NCI-H524 treated with DMSO at 0.1 percent for 48 hours (cell line): ENCODE data around the gene ZNF878.
"Not testable (repeated sequence)": the region's sequence is repeated elsewhere in the genome, so short reads cannot be mapped to it uniquely, and the experiment has no call there.

Source experiments
- DNase-seq: peaks from one replicate; lab custom pipeline; 2025; lab: John Stamatoyannopoulos, UW

The ZNF878 gene

GRCh38 chr19:12052497-12053169, at the start of gene ZNF878:
Gene ZNF878 (minus strand): TSS chr19:12052961. CDS start chr19:12052801, 160 bp downstream.
- peak; percentile 81 for DNase-seq

- no peak for DNase-seq
Observed at GRCh38 chr19:12098040-12098439, 45.3 kb upstream of the ZNF878 start.

GRCh38 chr19:12095111-12095790, 42.5 kb upstream of the ZNF878 start:
- no peak for DNase-seq

GRCh38 chr19:12093777-12094176, 41.0 kb upstream of the ZNF878 start:
- no peak for DNase-seq

- DNase-seq: no peak
Observed at GRCh38 chr19:12092956-12093355, 40.2 kb upstream of the ZNF878 start.

GRCh38 chr19:12092065-12092867, 39.5 kb upstream of the ZNF878 start:
- DNase-seq: no peak

GRCh38 chr19:12090807-12091206, 38.0 kb upstream of the ZNF878 start:
- no peak for DNase-seq

GRCh38 chr19:12085074-12085818, 32.5 kb upstream of the ZNF878 start:
- DNase-seq: no peak

GRCh38 chr19:12083336-12083735, 30.6 kb upstream of the ZNF878 start:
- DNase-seq: not testable (repeated sequence)

- DNase-seq: no peak
Observed at GRCh38 chr19:12077375-12077774, 24.6 kb upstream of the ZNF878 start.

GRCh38 chr19:12076331-12076730, 23.6 kb upstream of the ZNF878 start:
- not testable (repeated sequence) for DNase-seq

GRCh38 chr19:12075538-12076139, 22.9 kb upstream of the ZNF878 start:
- no peak for DNase-seq

- peak; percentile 3 for DNase-seq
Observed at GRCh38 chr19:12064590-12065538, 12.1 kb upstream of the ZNF878 start, which contains the start of gene ZNF844. Gene ZNF844 (plus strand): TSS chr19:12064731. CDS start chr19:12064874, 143 bp downstream.

GRCh38 chr19:12055784-12056183, 3.0 kb upstream of the ZNF878 start:
- no peak for DNase-seq

- DNase-seq: no peak
Observed at GRCh38 chr19:12052091-12052496, 667 bp downstream of the ZNF878 start.

GRCh38 chr19:12047868-12048267, 4.9 kb downstream of the ZNF878 start:
- no peak for DNase-seq

GRCh38 chr19:12043752-12044422, 8.9 kb downstream of the ZNF878 start:
- DNase-seq: no peak

GRCh38 chr19:12042893-12043292, 9.9 kb downstream of the ZNF878 start:
- no peak for DNase-seq

- DNase-seq: no peak
Observed at GRCh38 chr19:12035220-12036172, 17.3 kb downstream of the ZNF878 start, which contains the start of gene ZNF433. Gene ZNF433 (minus strand): TSS chr19:12035679. CDS start chr19:12035539, 140 bp downstream.
